Endothelial cell of umbilical vein (primary cell): Measurements from ENCODE around the gene BSND.
"Not testable (repeated sequence)": the region's sequence is repeated elsewhere in the genome, so short reads cannot be mapped to it uniquely, and the experiment has no call there.

Experiments
- EZH2 ChIP-seq: IDR thresholded peaks from 2 replicates; pipeline ENCODE4 v1.6.1; 2012; ENCODE audit warnings: borderline replicate concordance, low read depth, mild to moderate bottlenecking, moderate library complexity, low read length, inconsistent platforms; ENCODE audit not compliant: severe bottlenecking
- FOS ChIP-seq: IDR thresholded peaks from 2 replicates; pipeline ENCODE4 v1.6.1; 2011; ENCODE audit warnings: mild to moderate bottlenecking, low read length, moderate library complexity, borderline replicate concordance; ENCODE audit not compliant: insufficient read depth
- GATA2 ChIP-seq: IDR thresholded peaks from 2 replicates; pipeline ENCODE4 v1.7.0; 2011; ENCODE audit warnings: low read depth, mild to moderate bottlenecking, moderate library complexity, mixed read lengths, low read length; ENCODE audit not compliant: insufficient read length, insufficient read depth
- JUN ChIP-seq: IDR thresholded peaks from 2 replicates; pipeline ENCODE4 v1.6.1; 2011; ENCODE audit warnings: borderline replicate concordance, low read depth; ENCODE audit not compliant: insufficient read length, insufficient read depth
- POLR2A ChIP-seq: IDR thresholded peaks from 2 replicates; pipeline ENCODE4 v1.6.1; 2012; ENCODE audit warnings: low read depth, mild to moderate bottlenecking, control low read depth, low read length
- POLR2AphosphoS5 ChIP-seq: IDR thresholded peaks from 2 replicates; pipeline ENCODE4 v1.6.1; 2012; ENCODE audit warnings: low read depth, mild to moderate bottlenecking, control low read depth, low read length, moderate library complexity; ENCODE audit not compliant: insufficient read depth
- TF ChIP-seq, protein P1 (sequence below), 2 donors: IDR thresholded peaks; 1 replicate in 1 of 2; 2 replicates in 1 of 2; pipeline ENCODE4 v1.5.1; 2011; ENCODE audit warnings: low read length in 2 of 2, mild to moderate bottlenecking in 2 of 2, moderate library complexity in 2 of 2, control low read depth in 1 of 2, inconsistent platforms in 1 of 2, low read depth in 1 of 2; ENCODE audit not compliant: insufficient read depth in 1 of 2; ENCODE audit errors: extremely low read depth in 1 of 2
- TF ChIP-seq, protein P2 (sequence below): IDR thresholded peaks from 2 replicates; pipeline ENCODE4 v1.6.1; 2011; ENCODE audit not compliant: insufficient read depth, insufficient read length

DNA sequence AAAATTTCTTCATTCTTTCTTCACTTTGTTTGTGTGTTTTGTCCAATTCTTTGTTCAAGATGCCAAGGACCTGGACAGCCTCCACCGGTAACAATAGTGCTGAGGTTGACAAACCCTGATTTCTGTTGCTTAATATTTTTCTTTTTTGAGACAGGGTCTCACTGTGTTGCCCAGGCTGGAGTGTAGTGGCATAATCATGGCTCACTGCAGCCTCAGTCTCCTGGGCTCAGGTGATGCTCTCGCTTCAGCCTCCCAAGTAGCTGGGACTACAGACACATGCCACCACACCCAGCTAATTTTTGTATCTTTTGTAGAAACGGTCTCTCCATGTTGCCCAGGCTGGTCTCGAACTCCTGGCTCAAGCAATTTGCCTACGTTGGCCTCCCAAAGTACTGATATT lies 34.9 kb upstream of the BSND start:
- TF ChIP-seq, protein P1, sequence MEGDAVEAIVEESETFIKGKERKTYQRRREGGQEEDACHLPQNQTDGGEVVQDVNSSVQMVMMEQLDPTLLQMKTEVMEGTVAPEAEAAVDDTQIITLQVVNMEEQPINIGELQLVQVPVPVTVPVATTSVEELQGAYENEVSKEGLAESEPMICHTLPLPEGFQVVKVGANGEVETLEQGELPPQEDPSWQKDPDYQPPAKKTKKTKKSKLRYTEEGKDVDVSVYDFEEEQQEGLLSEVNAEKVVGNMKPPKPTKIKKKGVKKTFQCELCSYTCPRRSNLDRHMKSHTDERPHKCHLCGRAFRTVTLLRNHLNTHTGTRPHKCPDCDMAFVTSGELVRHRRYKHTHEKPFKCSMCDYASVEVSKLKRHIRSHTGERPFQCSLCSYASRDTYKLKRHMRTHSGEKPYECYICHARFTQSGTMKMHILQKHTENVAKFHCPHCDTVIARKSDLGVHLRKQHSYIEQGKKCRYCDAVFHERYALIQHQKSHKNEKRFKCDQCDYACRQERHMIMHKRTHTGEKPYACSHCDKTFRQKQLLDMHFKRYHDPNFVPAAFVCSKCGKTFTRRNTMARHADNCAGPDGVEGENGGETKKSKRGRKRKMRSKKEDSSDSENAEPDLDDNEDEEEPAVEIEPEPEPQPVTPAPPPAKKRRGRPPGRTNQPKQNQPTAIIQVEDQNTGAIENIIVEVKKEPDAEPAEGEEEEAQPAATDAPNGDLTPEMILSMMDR (IDR thresholded peaks at IDR 0.05; ENCODE audit: extremely low read depth in 1 of 2, insufficient read depth in 1 of 2, low read depth in 1 of 2, low read length in 2 of 2) = not testable (repeated sequence)
- not testable (repeated sequence) for TF ChIP-seq POLR2AphosphoS5, POLR2A, GATA2, EZH2, FOS, JUN
- TF ChIP-seq, protein P2, sequence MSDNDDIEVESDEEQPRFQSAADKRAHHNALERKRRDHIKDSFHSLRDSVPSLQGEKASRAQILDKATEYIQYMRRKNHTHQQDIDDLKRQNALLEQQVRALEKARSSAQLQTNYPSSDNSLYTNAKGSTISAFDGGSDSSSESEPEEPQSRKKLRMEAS = not testable (repeated sequence)
